22Rv1 (cell line): ENCODE results near the gene CDK5RAP2.
"Not testable (repeated sequence)": the region's sequence is repeated elsewhere in the genome, so short reads cannot be mapped to it uniquely, and the experiment has no call there.

ENCODE experiments used
- H3K27ac ChIP-seq: fragments of 450-650 bp; 2 replicates; pipeline ENCODE4 v1.5.1; 2017
- ZFX ChIP-seq: fragments of 450-650 bp; IDR thresholded peaks from 2 replicates; pipeline ENCODE4 v1.6.1; 2017; ENCODE audit warnings: antibody characterized with exemption, borderline replicate concordance
- TF ChIP-seq, protein P1 (sequence below): fragments of 450-650 bp; IDR thresholded peaks from 2 replicates; pipeline ENCODE4 v1.5.1; 2017; ENCODE audit warnings: mild to moderate bottlenecking

Gene CDK5RAP2

DNA sequence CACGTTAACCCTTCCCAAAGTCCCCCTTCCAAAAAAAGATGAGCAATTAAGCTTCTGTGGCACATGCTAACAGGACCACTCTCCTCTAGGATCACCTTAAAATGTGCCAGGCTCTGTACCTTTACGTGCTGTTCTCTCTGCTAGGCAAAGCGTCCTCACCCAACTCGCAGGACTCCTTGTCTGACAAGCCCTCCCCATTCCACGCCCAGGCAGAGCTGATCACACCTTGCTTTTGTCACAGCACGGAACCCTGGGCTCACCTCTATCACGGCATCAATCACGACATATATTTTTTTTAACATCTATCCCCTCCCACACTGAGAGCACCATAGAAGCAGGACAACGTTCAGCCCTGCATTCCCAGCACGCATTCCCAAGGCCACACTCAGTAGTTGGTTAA, 47.1 kb downstream of the CDK5RAP2 start:
- H3K27ac ChIP-seq, result peak overlapping the region; percentile 46
- no peak for TF ChIP-seq ZFX
- TF ChIP-seq, protein P1, sequence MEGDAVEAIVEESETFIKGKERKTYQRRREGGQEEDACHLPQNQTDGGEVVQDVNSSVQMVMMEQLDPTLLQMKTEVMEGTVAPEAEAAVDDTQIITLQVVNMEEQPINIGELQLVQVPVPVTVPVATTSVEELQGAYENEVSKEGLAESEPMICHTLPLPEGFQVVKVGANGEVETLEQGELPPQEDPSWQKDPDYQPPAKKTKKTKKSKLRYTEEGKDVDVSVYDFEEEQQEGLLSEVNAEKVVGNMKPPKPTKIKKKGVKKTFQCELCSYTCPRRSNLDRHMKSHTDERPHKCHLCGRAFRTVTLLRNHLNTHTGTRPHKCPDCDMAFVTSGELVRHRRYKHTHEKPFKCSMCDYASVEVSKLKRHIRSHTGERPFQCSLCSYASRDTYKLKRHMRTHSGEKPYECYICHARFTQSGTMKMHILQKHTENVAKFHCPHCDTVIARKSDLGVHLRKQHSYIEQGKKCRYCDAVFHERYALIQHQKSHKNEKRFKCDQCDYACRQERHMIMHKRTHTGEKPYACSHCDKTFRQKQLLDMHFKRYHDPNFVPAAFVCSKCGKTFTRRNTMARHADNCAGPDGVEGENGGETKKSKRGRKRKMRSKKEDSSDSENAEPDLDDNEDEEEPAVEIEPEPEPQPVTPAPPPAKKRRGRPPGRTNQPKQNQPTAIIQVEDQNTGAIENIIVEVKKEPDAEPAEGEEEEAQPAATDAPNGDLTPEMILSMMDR, result no peak

DNA sequence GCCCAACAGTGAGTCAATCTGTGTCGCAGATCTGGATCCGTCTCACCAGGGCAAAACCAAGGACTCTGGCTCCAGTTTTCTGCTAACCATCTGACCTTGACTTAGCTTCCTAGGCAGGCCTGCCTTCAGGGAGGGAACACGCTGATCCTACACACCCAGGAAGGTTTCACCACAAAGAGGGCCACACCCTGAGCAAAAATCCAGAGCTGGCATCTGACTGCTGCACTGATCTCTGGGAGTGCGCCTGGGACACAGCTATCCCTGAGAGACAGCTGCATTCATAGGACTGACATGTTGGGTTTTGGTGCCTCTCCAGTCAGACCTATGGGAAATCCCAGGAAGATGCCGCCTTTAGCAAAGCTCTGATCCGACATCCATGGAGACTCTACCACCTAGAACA, 47.5 kb downstream of the CDK5RAP2 start:
- TF ChIP-seq, protein P1, result no peak
- no peak for TF ChIP-seq ZFX
- peak overlapping the region; percentile 46 for H3K27ac ChIP-seq

DNA sequence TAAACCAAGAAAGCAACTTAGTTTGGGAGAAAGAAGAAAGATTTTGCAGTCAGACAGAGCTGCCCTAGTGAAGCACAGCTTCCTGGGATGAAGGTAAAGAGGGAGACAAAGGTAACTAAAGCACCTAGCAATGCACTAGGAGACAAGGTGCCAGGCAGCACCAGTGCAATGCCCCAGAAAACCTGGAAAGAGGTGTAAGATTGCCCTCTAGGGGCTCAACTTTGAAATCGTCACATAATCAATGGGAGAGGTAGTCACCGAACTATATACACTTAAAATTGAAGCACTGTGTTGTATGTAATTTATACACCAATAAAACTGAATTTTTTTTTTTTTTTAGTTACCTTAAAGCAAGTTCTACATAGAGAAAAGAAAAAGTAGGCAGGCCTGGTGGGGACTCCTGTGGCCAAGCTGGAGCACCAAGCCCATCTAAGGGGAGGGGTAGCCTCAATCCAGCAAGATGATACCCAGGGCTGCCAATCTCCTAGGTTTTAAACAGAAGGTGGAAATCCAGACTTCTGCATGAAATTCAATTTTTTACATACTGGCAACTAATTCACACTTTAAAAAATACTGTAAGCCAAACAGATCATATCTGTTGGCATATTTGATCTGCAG, 48.2 kb downstream of the CDK5RAP2 start:
- H3K27ac ChIP-seq, result peak overlapping the region; percentile 46
- TF ChIP-seq ZFX, result no peak
- TF ChIP-seq, protein P1, result peak; percentile 72

DNA sequence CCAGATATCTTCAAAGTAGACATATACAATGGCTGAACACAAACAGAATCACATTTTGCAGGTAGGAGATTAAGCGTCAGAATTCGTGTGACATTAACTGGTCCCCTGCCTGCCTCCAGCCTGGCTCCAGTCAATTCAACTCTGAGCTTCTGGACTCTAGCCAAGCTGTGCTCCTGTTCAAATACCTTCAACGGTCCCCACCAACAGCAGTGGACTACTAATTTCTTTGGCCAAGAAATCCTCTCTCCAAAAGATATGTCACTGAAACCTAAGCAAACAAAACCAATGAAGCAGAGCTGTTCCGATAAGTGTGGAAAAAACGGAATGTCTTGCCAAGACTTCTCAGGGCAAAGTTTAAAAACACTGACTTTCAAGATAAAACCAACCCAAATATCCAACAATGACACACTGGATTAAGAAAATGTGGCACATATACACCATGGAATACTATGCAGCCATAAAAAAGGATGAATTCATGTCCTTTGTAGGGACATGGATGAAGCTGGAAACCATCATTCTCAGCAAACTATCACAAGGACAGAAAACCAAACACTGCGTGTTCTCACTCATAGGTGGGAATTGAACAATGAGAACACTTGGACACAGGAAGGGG, 49.6 kb downstream of the CDK5RAP2 start:
- H3K27ac ChIP-seq, result not testable (repeated sequence)

DNA sequence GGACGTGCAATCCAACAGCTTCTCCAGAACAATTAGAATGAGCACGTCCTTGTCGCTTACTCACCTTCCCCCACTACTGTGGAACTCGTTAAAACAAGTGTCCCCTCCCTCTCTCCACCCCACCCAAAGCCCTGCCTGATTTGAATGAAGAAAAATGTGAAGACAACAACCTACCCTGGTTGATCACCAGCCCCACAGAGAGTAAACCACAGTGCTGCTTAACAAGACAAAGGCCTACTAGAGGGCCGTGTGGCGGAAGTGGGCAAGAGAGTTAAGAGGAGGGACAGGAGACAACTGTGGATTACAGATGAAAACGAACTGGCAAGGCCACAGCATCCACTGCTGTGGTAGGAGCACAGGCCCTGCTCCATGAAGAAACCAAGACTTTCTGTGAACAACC, 51.1 kb downstream of the CDK5RAP2 start:
- TF ChIP-seq, protein P1, result no peak
- TF ChIP-seq ZFX, result no peak
- no peak overlapping the region for H3K27ac ChIP-seq

GRCh38 chr9:120528327-120528726, 51.6 kb downstream of the CDK5RAP2 start:
- TF ChIP-seq, protein P1, result no peak
- TF ChIP-seq ZFX, result no peak
- H3K27ac ChIP-seq, result no peak overlapping the region

- TF ChIP-seq, protein P1, result no peak
- TF ChIP-seq ZFX, result no peak
These were observed 53.4 kb downstream of the CDK5RAP2 start for GRCh38 chr9:120526534-120526933.

GRCh38 chr9:120524863-120525262, 55.1 kb downstream of the CDK5RAP2 start:
- no peak for TF ChIP-seq ZFX
- TF ChIP-seq, protein P1, result no peak
- H3K27ac ChIP-seq, result no peak overlapping the region

More at GRCh38 chr9:120526534-120526933, 53.4 kb downstream of the CDK5RAP2 start:
- no peak overlapping the region for H3K27ac ChIP-seq
